Suprapubic skin (tissue), 4 donors: Measurements from ENCODE around the gene SLC35E1.

ENCODE experiments used
- POLR2A ChIP-seq, 2 donors: fragments of 450-650 bp; IDR thresholded peaks; one replicate each; pipeline ENCODE4 v1.6.1; 2017; ENCODE audit warnings: antibody characterized with exemption in 2 of 2, mild to moderate bottlenecking in 2 of 2, moderate library complexity in 2 of 2
- POLR2AphosphoS5 ChIP-seq, 3 donors: sonication (generic); formaldehyde crosslinking; IDR thresholded peaks; one replicate each; pipeline ENCODE4 v1.6.1; 2017; ENCODE audit warnings: antibody characterized with exemption in 3 of 3

GRCh38 chr19:16587833-16588823, 15.9 kb upstream of the SLC35E1 start:
- TF ChIP-seq POLR2AphosphoS5 (IDR thresholded peaks at IDR 0.05) (no peak), POLR2A (IDR thresholded peaks at IDR 0.05) (no peak)
